ENCODE results near the gene KBTBD4.

- TF ChIP-seq EZH2 (IDR thresholded peaks at IDR 0.05; ENCODE audit: insufficient read depth, poor library complexity, severe bottlenecking), result no peak
- no peak for TF ChIP-seq EZH2phosphoT487 (IDR thresholded peaks at IDR 0.05; ENCODE audit: insufficient read depth, low read depth)
These were observed 42.1 kb upstream of the KBTBD4 start for GRCh38 chr11:47620836-47621378.

Data from GM23248 (cell line).